Keratinocyte (primary cell): Measurements from ENCODE around the gene RNF130.

Experiments
- CTCF ChIP-seq, 3 experiments: IDR thresholded peaks in 1 of 3; conservative IDR thresholded peaks in 1 of 3; optimal IDR thresholded peaks in 1 of 3; 2 replicates in 2 of 3; 3 replicates in 1 of 3; pipeline versions ENCODE3 to v1.5.1; 2011; ENCODE audit warnings: low read length in 3 of 3, mild to moderate bottlenecking in 3 of 3, moderate library complexity in 2 of 3, control low read depth in 1 of 3, inconsistent platforms in 1 of 3; ENCODE audit not compliant: insufficient read depth in 2 of 3; ENCODE audit errors: extremely low read depth in 1 of 3
- EZH2 ChIP-seq: IDR thresholded peaks from one replicate; pipeline ENCODE4 v1.6.1; 2012; ENCODE audit warnings: inconsistent platforms, mild to moderate bottlenecking, low read length, moderate library complexity

DNA sequence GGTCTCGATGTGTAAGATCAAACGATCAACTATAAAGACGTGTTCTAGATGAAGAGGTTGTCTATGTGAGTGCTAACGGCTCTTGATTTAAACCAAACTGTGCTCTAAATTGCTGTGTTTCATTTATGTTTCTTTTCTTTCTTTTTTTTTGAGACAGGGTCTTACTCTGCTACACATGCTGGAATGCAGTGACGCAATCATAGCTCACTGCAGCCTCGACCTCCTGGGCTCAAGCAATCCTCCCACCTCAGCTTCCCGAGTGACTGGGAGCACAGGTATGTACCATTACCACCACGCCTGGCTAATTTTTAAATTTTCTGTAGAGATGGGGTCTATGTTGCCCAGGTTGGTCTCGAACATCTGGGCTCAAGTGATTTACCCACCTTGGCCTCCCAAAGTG lies 24.0 kb upstream of the RNF130 start:
- TF ChIP-seq CTCF (optimal IDR thresholded peaks at IDR 0.05 in 1 of 3, IDR thresholded peaks at IDR 0.05 in 1 of 3, conservative IDR thresholded peaks at IDR 0.05 in 1 of 3; ENCODE audit: extremely low read depth in 1 of 3, insufficient read depth in 2 of 3, low read length in 3 of 3) (no peak), EZH2 (no peak)
